Right renal pelvis (tissue), 4 donors: Measurements from ENCODE around the gene ACTL6A. TPM values are rescaled to one million over a fixed set of nuclear protein-coding genes. Genes with fewer than 3 reads are reported as not detected.
"Not testable (repeated sequence)": the region's sequence is repeated elsewhere in the genome, so short reads cannot be mapped to it uniquely, and the experiment has no call there.

Experiments
- DNase-seq, 4 donors: peaks; one replicate each; pipeline ENCODE4 v3.0.0-alpha.2; 2013; ENCODE audit warnings: low read depth in 4 of 4, low spot score in 3 of 4, missing footprints in 1 of 4
- polyA plus RNA-seq, 4 donors: library from polyadenylated mRNA; unstranded; fragments of 120-200 nt; gene quantifications; one replicate each; pipeline ENCODE4 v1.2.1, GENCODE V29; 2013; ENCODE audit not compliant: insufficient read length in 4 of 4

The ACTL6A gene
- polyA plus RNA-seq: 100 to 1,000 TPM in 3 of 4 donors, 10 to 100 TPM in 1; 97.3 to 113 (median 108) TPM

DNA sequence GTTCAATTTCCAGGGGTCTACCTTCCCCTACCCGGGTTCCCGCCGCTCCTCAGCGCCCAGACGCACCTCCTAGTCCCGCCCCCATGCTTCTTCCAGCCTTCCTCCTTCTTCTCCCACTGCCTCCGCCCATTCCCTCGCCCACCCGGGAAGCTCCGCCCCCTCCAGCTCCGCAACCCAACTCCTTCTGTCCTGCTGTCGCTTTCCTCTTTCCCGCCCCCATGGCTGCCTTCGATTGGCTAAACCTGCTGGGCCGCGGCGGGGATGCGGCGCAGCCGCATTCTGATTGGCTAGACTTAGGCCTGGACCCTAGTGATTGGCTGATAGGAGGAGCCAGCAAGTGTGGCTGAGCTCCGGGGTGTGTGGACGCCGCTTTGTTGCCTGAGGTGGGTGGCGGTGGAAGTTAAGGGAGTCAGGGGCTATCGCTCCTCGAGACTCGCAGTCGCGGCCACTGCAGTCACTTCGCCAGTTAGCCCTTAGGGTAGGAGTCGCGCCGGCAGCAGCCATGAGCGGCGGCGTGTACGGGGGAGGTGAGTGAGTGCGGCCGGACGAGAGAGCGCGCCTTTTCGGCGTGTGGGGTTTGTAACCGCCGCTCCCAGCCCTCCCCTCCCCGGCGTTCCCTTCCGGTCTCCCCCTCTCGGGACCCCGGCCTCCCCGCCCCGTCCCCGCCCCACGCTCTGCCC is at the start of gene ACTL6A:
TSS of gene ACTL6A (plus strand) at position 336 of the 680 bp plus-strand sequence. CDS start at position 503, 167 bp downstream.
- peak; percentile 99 for DNase-seq

GRCh38 chr3:179513862-179514261 is 48.9 kb upstream of the ACTL6A start:
- no peak for DNase-seq

GRCh38 chr3:179516461-179517251 is 46.1 kb upstream of the ACTL6A start:
- not testable (repeated sequence) for DNase-seq

DNA sequence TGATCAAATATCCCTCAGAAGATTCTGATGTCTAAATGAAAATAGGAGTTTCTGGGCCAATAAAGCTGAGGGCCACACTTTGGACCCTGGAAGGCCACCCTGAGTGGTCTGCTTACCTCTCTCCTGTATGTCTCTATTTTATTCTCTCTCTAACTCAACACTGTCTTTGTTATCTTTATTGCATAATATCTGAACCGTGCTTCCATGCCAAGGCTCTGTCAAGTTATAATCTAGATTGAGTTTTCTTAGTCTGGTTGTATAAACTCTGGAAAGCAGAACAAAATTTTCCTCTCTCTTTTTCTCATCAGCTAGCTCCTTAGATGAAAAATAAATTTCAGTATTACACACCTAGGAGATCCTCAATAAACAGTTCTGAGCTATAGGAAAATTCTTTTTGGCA is 36.2 kb upstream of the ACTL6A start:
- DNase-seq: no peak

GRCh38 chr3:179526989-179527391 is 35.7 kb upstream of the ACTL6A start:
- DNase-seq: peak; percentile 45 to 69 (median 58)

DNA sequence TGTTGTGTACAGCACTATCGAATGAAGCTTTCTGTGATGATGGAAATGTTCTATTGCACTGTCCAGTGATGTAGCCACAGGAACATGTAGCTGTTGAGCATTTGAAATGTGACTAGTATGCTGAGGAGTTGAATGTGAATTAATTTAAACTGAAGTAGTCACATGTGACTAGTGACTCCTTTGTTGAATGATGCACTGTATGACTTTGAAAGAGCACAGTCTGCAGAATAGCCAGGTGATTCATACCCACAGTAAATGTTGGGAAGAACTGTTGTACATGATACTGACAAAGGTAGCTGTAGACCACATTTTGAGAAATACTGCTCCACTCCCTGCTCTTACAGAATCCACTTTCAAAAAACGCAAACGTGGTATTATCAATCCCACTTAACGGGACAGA is 34.0 kb upstream of the ACTL6A start:
- no peak for DNase-seq

DNA sequence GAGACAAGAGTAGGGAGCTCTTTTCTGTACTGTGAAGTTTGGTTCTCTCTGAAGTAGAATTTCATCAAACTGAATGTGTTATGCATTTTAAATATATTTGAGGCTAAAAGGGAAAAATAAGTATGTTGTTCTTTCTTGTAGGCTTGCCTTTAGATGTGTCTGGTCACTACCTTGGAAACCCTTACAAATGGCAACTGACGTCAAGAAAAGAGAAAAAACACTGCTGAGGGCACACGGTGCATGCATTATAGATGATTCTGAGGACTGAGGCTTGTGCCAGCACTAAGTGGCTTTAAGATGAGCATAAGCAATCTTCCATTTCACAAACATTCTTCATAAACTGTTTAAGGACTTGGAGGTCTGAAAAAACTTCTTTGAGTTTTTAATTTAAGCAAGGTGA is 31.1 kb upstream of the ACTL6A start:
- DNase-seq: no peak

- DNase-seq: no peak
Observed at GRCh38 chr3:179533274-179533673, 29.5 kb upstream of the ACTL6A start.

DNA sequence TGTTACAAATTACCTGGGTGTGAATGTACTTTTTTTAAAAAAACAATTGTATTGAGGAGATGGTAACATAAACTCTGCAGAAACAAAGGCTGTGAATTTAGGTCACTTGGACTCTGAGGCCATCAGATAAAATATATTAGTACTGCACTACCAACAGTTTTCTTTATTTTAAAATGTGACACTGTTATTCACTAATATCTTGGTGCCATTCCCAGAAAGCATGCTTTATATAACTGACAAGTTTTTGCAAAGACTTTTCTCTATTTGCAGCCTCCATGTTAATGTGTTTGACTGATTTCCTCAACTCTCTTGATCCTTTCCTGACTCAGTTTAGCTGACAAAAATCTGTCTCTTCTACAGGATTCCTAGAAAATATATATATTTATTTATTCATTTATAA is 26.5 kb upstream of the ACTL6A start:
- DNase-seq: no peak

- no peak for DNase-seq
Observed at GRCh38 chr3:179541094-179541493, 21.6 kb upstream of the ACTL6A start.

GRCh38 chr3:179541596-179541995 is 21.1 kb upstream of the ACTL6A start:
- no peak for DNase-seq

GRCh38 chr3:179542375-179542774 is 20.4 kb upstream of the ACTL6A start:
- DNase-seq: no peak

DNA sequence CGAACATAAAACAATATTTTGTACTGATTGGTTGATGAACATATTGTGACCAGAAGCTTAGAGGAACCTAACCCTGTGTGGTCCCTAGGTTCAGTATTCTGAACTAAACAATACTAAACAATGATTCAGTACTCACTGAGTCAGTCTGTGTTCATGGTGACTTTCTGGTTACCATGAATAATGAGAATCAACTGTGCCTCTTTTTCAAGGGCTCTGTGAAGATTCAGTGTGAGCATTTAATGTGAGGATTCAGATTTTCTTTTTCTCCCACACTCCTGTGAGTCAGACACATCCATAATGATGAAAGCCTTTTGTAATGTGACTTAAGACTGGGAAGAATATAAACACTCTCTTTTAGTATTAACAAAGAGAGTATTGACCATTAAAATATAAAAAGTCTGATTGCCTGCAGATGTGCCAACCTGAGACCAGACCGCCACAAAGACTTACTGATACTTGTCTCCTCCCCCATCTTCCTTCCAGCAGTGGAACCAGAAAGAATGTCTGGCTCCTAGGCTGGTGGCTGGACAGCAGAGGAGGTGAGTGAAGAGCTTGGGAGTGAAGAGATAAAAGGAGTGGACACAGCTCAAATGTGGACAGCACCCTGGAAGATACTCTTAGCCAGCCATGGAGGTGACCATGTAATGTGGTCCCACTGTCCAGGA is 17.6 kb upstream of the ACTL6A start:
- DNase-seq: no peak

DNA sequence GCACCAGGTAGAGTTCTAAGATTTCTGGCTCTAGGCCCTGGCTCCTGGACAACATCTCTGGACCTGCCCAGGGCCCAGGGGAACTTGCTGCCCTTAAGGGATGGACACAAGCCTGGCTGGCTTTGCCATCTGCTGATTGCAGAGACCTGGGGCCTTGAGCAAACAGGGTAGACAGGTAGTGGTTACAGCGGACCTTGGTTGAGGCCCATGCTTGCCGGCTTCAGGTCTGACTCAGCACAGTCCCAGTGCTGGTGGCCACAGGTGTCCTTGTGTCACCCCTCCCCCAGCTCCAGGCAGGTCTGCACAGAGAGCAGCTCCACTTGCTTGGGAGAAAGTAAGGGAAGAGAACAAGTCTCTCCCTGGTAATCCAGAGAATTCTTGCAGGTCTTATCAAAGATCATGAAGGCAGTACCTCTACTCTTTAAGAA is 15.9 kb upstream of the ACTL6A start:
- DNase-seq: no peak

DNA sequence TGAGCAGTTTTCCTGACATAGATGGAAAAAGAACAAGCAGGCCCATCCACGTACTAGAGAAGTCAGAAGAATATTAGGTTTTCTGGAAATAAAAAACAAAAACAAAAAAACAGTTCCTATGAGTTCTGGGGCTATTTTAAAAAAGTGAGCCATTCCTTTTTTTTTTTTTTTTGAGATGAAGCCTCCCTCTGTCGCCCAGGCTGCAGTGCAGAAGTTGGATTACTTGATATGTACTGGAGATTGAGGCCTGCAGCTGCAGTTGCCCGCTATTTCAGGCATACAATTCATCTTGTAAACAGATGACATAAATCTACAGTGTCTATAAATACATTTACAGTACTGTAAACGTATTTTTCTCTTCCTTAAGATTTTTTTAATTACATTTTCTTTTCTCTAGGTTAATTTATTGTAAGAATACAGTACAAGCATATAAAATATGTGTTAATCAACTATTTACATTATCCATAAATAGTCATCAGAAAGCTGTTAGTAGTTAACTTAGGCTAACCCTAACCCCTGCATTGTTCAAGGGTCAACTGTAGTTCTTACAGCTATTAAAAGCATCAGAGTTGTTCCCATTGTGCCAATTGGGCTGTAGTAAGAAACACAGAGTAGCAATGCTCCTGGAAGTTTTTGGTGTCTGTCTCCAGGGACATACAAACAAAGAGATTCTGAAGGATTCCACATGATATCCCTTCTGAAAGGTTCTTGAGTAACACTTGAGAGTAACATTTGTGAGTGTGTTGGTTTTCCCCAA is 11.2 kb upstream of the ACTL6A start:
- no peak for DNase-seq

- peak; percentile 34 to 49 (median 40) for DNase-seq
Observed at GRCh38 chr3:179558742-179559364, 3.9 kb upstream of the ACTL6A start.

DNA sequence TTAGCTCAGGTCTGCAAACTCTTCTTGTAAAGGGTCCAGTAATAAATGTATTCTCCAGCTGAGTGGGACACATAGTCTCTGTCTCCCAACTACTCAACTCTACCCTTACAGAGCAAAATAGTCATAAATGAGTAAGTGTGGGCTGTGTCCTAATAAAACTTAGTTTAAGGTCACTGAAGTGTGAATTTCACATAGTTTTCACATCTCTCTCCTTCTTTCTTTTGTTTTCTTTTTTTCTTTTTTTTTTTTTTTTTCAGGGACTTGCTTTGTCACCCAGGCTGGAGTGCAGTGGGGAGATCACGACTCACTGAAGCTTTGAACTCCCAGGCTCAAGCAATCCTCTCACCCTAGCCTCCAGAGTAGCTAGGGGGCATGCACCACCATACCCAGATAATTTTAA is 1.9 kb upstream of the ACTL6A start:
- DNase-seq: no peak

GRCh38 chr3:179563271-179563783 is 601 bp downstream of the ACTL6A start:
- DNase-seq: peak in 3 of 4 donors; percentile 22 to 43 (median 30)

DNA sequence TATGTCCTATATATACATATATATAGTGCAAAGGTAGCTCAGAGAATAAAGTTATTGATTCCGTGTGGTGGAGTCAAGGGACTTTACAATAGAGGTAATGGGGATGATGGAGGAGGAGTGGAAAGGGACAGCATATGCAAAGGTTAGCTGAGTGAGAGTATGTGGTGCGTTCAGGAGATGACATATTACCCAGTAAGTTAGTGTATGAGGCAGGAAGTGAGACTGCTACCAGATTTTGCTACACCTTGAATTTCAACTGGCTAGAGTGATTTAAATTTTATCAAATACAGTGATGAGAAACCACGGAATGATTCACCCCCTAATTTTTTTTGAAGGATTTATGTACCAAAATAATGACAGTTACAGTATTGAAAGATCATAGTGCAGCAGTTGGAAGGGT is 2.8 kb downstream of the ACTL6A start:
- no peak for DNase-seq

GRCh38 chr3:179580992-179581391 is 18.3 kb downstream of the ACTL6A start:
- no peak for DNase-seq
